Trophoblast cell (in vitro differentiated cells and primary cell): ENCODE results near the gene PET117.

Experiments
- DNase-seq, 2 donors: peaks; one replicate each; pipeline ENCODE4 v3.0.0-alpha.2; 2016
- H2AFZ ChIP-seq: 2 replicates; pipeline ENCODE4 v1.6.1; 2013; ENCODE audit warnings: low read length, moderate library complexity, mild to moderate bottlenecking; ENCODE audit not compliant: insufficient read depth, poor library complexity
- H2AK5ac ChIP-seq: 2 replicates; pipeline ENCODE4 v1.6.1; 2013; ENCODE audit warnings: mild to moderate bottlenecking, low read length
- H2BK120ac ChIP-seq: 2 replicates; pipeline ENCODE4 v1.6.1; 2013; ENCODE audit warnings: low read length, mild to moderate bottlenecking, moderate library complexity; ENCODE audit not compliant: insufficient read depth, poor library complexity
- H2BK12ac ChIP-seq: 2 replicates; pipeline ENCODE4 v1.6.1; 2013; ENCODE audit warnings: mild to moderate bottlenecking, low read length, moderate library complexity
- H2BK5ac ChIP-seq: 2 replicates; pipeline ENCODE4 v1.6.1; 2013; ENCODE audit warnings: low read length, low read depth, moderate library complexity, mild to moderate bottlenecking; ENCODE audit not compliant: poor library complexity
- H3K14ac ChIP-seq: 2 replicates; pipeline ENCODE4 v1.6.1; 2013; ENCODE audit warnings: mild to moderate bottlenecking, low read length
- H3K18ac ChIP-seq: 2 replicates; pipeline ENCODE4 v1.6.1; 2013; ENCODE audit warnings: mild to moderate bottlenecking, low read length
- H3K23ac ChIP-seq: 2 replicates; pipeline ENCODE4 v1.6.1; 2013; ENCODE audit warnings: low read length
- H3K27ac ChIP-seq: 2 replicates; pipeline ENCODE4 v1.5.1; 2013; ENCODE audit warnings: low read depth, mild to moderate bottlenecking, inconsistent platforms, low read length, moderate library complexity
- H3K27me3 ChIP-seq: 2 replicates; pipeline ENCODE4 v1.6.1; 2013; ENCODE audit warnings: inconsistent platforms, mild to moderate bottlenecking, low read length, moderate library complexity; ENCODE audit not compliant: insufficient read depth
- H3K36me3 ChIP-seq, 2 experiments: 1 replicate in 1 of 2; 2 replicates in 1 of 2; pipeline ENCODE4 v1.6.1; 2013; ENCODE audit warnings: low read length in 2 of 2, mild to moderate bottlenecking in 2 of 2, moderate library complexity in 1 of 2; ENCODE audit not compliant: insufficient read depth in 2 of 2, control insufficient read depth in 1 of 2
- H3K4ac ChIP-seq: 2 replicates; pipeline ENCODE4 v1.6.1; 2013; ENCODE audit warnings: low read depth, mild to moderate bottlenecking, low read length, moderate library complexity
- H3K4me1 ChIP-seq, 2 experiments: 1 replicate in 1 of 2; 2 replicates in 1 of 2; pipeline ENCODE4 v1.6.1; 2013; ENCODE audit warnings: low read length in 2 of 2, mild to moderate bottlenecking in 2 of 2, moderate library complexity in 1 of 2; ENCODE audit not compliant: insufficient read depth in 2 of 2, control insufficient read depth in 1 of 2
- H3K4me2 ChIP-seq: 2 replicates; pipeline ENCODE4 v1.6.1; 2013; ENCODE audit warnings: inconsistent platforms, mild to moderate bottlenecking, low read length, moderate library complexity
- H3K4me3 ChIP-seq: 2 replicates; pipeline ENCODE4 v1.5.1; 2013; ENCODE audit warnings: mild to moderate bottlenecking, low read depth, low read length, inconsistent platforms
- H3K79me1 ChIP-seq: one replicate; pipeline ENCODE4 v1.6.1; 2013; ENCODE audit warnings: low read length
- H3K79me2 ChIP-seq: 2 replicates; pipeline ENCODE4 v1.6.1; 2013; ENCODE audit warnings: low read length, mild to moderate bottlenecking; ENCODE audit not compliant: control insufficient read depth, insufficient read depth, poor library complexity
- H3K9ac ChIP-seq: 2 replicates; pipeline ENCODE4 v1.6.1; 2013; ENCODE audit warnings: mild to moderate bottlenecking, low read length
- H3K9me3 ChIP-seq: 2 replicates; pipeline ENCODE4 v1.6.1; 2013; ENCODE audit warnings: low read depth, mild to moderate bottlenecking, control low read depth, inconsistent platforms, low read length; ENCODE audit not compliant: insufficient read depth
- H4K12ac ChIP-seq: 2 replicates; pipeline ENCODE4 v1.6.1; 2013; ENCODE audit warnings: low read depth, mild to moderate bottlenecking, low read length, moderate library complexity
- H4K8ac ChIP-seq: 2 replicates; pipeline ENCODE4 v1.6.1; 2013; ENCODE audit warnings: low read depth, mild to moderate bottlenecking, low read length, moderate library complexity
- H4K91ac ChIP-seq: one replicate; pipeline ENCODE4 v1.6.1; 2013; ENCODE audit warnings: low read depth, mild to moderate bottlenecking, low read length, moderate library complexity
- WGBS: extraction: QIAGEN DNeasy Blood & Tissue Kit; methylation state at CpG from one replicate; pipeline ENCODE4 v1.1.7; 2013; ENCODE audit warnings: missing lambda C conversion rate; ENCODE audit not compliant: insufficient read length, insufficient coverage; ENCODE audit errors: extremely low coverage; 5-methylcytosine and 5-hydroxymethylcytosine counted together

The PET117 gene

DNA sequence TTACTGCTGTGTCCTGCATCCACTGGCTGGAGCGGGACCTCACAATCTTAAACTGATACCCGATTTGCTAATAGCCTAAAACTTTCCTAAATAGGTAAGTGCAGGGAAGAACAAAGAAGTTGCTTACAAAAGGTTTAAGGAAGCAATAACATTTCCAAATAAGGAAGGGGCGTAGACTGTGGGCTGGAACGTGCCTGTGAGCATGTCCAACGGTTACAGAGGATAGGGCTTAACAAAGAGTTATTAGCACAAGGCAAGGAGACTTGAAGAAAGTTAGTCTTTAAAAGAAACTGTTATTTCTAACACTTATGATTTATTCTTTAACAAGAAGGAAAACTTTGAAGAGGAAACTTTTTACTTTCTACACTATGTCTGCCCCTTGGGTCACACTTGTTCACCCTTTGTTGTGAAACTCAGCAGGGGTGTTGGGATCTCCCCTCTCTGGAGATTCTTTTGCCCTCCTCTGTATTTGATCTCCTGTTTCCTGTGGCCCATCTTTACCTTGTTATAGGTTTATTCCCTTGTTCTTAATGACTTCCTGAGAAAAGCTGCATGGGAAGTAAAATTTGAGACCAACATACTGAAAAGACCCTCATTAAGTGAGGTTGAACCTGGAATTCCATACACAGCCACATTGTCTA lies 28.7 kb downstream of the PET117 start:
- Histone ChIP-seq H3K79me2 (peaks cover 7% of the 10 kb centered on the region), H3K27me3 (no peaks in the 10 kb centered on the region), H2BK120ac (no peak overlapping the region), H3K4me3 (no peak overlapping the region), H3K18ac (no peak overlapping the region), H3K4me1 (peaks cover 13 to 15% of the 10 kb centered on the region in 2 experiments), H2AK5ac (no peak overlapping the region), H4K91ac (no peak overlapping the region), H3K79me1 (no peaks in the 10 kb centered on the region), H4K12ac (no peak overlapping the region), H3K27ac (no peak overlapping the region), H3K9me3 (no peaks in the 10 kb centered on the region), H2BK5ac (no peak overlapping the region), H3K9ac (no peak overlapping the region), H2AFZ (no peak overlapping the region), H4K8ac (no peak overlapping the region), H3K4me2 (no peak overlapping the region), H3K23ac (no peak overlapping the region), H2BK12ac (no peak overlapping the region), H3K4ac (peak overlapping the region; percentile 75), H3K14ac (no peak overlapping the region), H3K36me3 (peaks cover 9 to 19% of the 10 kb centered on the region in 2 experiments)
- no CpG with 5 or more reads among the region's 5 CpGs for WGBS
- no peak for DNase-seq

DNA sequence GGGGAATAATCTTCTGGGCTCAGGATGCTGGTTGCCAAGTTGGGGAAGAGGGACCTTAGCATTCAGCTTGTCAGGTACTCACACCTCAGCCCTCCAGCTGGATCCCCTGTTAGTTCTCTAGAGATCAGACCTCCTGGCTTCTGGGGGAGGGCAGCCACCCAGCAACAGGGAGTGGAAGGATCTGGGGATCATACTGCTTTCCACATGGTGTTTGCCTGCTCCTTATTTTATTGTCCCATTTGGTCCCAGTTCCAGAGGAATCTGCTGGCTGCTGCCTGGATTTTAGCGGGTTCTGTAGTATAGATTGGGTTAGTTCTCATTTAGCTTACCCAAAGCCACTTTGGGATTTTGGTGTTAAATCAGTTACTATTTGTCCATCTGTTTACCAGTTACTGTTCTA lies 29.3 kb downstream of the PET117 start:
- no peaks in the 10 kb centered on the region for H3K9me3 ChIP-seq
- no peak overlapping the region for H3K4me3 ChIP-seq
- no peak overlapping the region for H3K9ac ChIP-seq
- no peak overlapping the region for H2AFZ ChIP-seq
- no peak overlapping the region for H2AK5ac ChIP-seq
- no peak for DNase-seq
- no peak overlapping the region for H3K14ac ChIP-seq
- no peak overlapping the region for H3K4me2 ChIP-seq
- H3K4ac ChIP-seq, result peak overlapping the region; percentile 75
- H4K91ac ChIP-seq, result no peak overlapping the region
- H4K8ac ChIP-seq, result no peak overlapping the region
- H3K36me3 ChIP-seq, result peaks cover 6 to 17% of the 10 kb centered on the region in 2 experiments
- no peak overlapping the region for H3K27ac ChIP-seq
- no peaks in the 10 kb centered on the region for H3K27me3 ChIP-seq
- H4K12ac ChIP-seq, result no peak overlapping the region
- no peak overlapping the region for H2BK12ac ChIP-seq
- H2BK5ac ChIP-seq, result no peak overlapping the region
- H3K23ac ChIP-seq, result no peak overlapping the region
- peaks cover 13 to 15% of the 10 kb centered on the region in 2 experiments for H3K4me1 ChIP-seq
- no peak overlapping the region for H3K18ac ChIP-seq
- H2BK120ac ChIP-seq, result no peak overlapping the region
- H3K79me2 ChIP-seq, result peaks cover 7% of the 10 kb centered on the region
- WGBS, result no CpG with 5 or more reads among the region's 1 CpG
- no peaks in the 10 kb centered on the region for H3K79me1 ChIP-seq

DNA sequence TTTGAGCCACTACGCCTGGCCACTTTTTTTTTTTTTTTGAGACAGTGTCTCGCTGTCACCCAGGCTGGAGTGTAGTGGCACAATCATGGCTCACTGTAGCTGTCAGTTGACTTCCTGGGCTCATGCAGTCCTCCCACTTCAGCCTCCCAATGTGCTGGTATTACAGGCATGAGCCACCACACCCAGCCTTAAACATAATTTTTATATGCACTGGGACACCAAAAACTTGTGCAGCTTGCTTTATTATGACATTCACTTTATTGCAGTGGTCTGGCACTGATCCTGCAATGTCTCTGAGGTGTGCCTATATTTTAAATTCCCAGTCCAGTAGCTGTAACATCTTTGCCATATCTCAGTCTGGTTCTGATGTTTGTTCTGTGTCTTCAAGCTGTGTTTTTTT lies 34.7 kb downstream of the PET117 start:
- H3K4me3 ChIP-seq, result no peak overlapping the region
- H2BK5ac ChIP-seq, result no peak overlapping the region
- H3K79me2 ChIP-seq, result peaks cover 2% of the 10 kb centered on the region
- H3K9ac ChIP-seq, result no peak overlapping the region
- H3K4ac ChIP-seq, result no peak overlapping the region
- H2BK120ac ChIP-seq, result no peak overlapping the region
- H4K91ac ChIP-seq, result no peak overlapping the region
- no peak overlapping the region for H2BK12ac ChIP-seq
- peaks cover 1 to 4% of the 10 kb centered on the region in 2 experiments for H3K36me3 ChIP-seq
- H3K4me2 ChIP-seq, result no peak overlapping the region
- no peak for DNase-seq
- H3K4me1 ChIP-seq, result no peaks in the 10 kb centered on the region
- no peak overlapping the region for H4K8ac ChIP-seq
- no peak overlapping the region for H3K23ac ChIP-seq
- no peaks in the 10 kb centered on the region for H3K9me3 ChIP-seq
- no peak overlapping the region for H4K12ac ChIP-seq
- H3K27ac ChIP-seq, result no peak overlapping the region
- no CpG with 5 or more reads among the region's 2 CpGs for WGBS
- H2AK5ac ChIP-seq, result no peak overlapping the region
- peaks cover 3% of the 10 kb centered on the region for H3K79me1 ChIP-seq
- H2AFZ ChIP-seq, result no peak overlapping the region
- no peak overlapping the region for H3K14ac ChIP-seq
- H3K27me3 ChIP-seq, result no peaks in the 10 kb centered on the region
- H3K18ac ChIP-seq, result no peak overlapping the region

DNA sequence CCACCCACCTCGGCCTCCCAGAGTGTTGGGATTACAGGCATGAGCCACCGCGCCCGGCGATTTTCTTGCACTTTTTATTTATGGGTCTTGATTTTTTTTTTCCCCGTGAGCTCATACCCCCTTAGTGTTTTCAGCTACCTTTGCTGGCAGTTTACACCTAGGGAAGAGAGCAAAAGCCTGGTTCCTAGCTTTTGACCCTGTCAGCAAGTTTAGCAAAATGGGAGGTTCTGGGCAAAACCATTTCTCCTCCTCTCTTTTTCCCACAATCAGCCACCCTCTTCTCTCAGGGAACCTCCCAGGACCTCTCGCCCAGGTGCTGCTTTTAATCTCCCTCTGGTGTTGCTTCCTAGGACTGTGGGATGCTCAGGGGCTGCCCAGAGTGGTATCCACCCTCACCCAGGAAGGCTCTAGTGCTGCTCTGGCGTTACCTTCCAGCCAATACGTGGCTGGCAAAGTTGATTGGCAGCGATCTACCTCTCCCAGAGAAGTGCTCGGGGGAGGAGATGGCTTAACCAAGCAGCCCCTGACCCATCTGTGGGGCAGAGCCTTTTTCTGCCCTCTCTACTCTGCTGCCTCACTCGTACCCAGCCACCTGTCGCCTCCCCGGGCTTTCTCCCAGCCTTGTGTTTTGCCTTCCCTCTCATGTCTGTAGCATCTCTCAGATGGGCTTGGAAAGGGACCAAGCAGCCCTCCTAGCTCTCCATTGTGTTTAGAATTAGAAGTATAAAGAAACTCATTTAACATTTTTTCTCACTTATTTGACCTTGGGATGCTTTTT lies 37.4 kb downstream of the PET117 start:
- H2AK5ac ChIP-seq, result no peak overlapping the region
- H3K79me2 ChIP-seq, result peaks cover 2% of the 10 kb centered on the region
- no peak overlapping the region for H2BK120ac ChIP-seq
- H3K36me3 ChIP-seq, result peaks cover 5 to 10% of the 10 kb centered on the region in 2 experiments
- H3K4me2 ChIP-seq, result no peak overlapping the region
- no peaks in the 10 kb centered on the region for H3K9me3 ChIP-seq
- WGBS, result no CpG with 5 or more reads among the region's 14 CpGs
- no peak overlapping the region for H4K12ac ChIP-seq
- H3K9ac ChIP-seq, result no peak overlapping the region
- H3K27ac ChIP-seq, result no peak overlapping the region
- no peak overlapping the region for H3K18ac ChIP-seq
- DNase-seq, result no peak
- H3K14ac ChIP-seq, result no peak overlapping the region
- H3K4ac ChIP-seq, result peak overlapping the region; percentile 15
- H4K8ac ChIP-seq, result no peak overlapping the region
- H4K91ac ChIP-seq, result no peak overlapping the region
- no peak overlapping the region for H2BK5ac ChIP-seq
- no peak overlapping the region for H2BK12ac ChIP-seq
- no peaks in the 10 kb centered on the region for H3K4me1 ChIP-seq
- H3K23ac ChIP-seq, result no peak overlapping the region
- H3K79me1 ChIP-seq, result peaks cover 3% of the 10 kb centered on the region
- no peak overlapping the region for H3K4me3 ChIP-seq
- H3K27me3 ChIP-seq, result no peaks in the 10 kb centered on the region
- no peak overlapping the region for H2AFZ ChIP-seq
